Upper lobe of left lung (tissue), 4 donors: ENCODE data around the gene RTL10.

Experiments used
- EP300 ChIP-seq, 4 donors: sonication (generic); formaldehyde crosslinking; IDR thresholded peaks; one replicate each; pipeline ENCODE4 v1.5.1; 2017; ENCODE audit warnings: antibody characterized with exemption in 4 of 4, control low read depth in 2 of 4
- POLR2A ChIP-seq, 4 donors: fragments of 450-650 bp; IDR thresholded peaks; one replicate each; pipeline ENCODE4 v1.5.1; 2016 to 2017; ENCODE audit warnings: antibody characterized with exemption in 4 of 4, mild to moderate bottlenecking in 2 of 4
- POLR2AphosphoS5 ChIP-seq, 2 donors: sonication (generic); formaldehyde crosslinking; IDR thresholded peaks; one replicate each; pipeline ENCODE4 v1.5.1; 2017; ENCODE audit warnings: antibody characterized with exemption in 2 of 2
- TF ChIP-seq, protein P1 (sequence below), 6 experiments: fragments of 450-650 bp in 4 of 6; fragments of 200-600 bp in 2 of 6; sonication (generic) in 2 of 6; IDR thresholded peaks; one replicate each; pipeline ENCODE4 v1.5.1; 2016 to 2019; ENCODE audit warnings: antibody characterized with exemption in 6 of 6

DNA sequence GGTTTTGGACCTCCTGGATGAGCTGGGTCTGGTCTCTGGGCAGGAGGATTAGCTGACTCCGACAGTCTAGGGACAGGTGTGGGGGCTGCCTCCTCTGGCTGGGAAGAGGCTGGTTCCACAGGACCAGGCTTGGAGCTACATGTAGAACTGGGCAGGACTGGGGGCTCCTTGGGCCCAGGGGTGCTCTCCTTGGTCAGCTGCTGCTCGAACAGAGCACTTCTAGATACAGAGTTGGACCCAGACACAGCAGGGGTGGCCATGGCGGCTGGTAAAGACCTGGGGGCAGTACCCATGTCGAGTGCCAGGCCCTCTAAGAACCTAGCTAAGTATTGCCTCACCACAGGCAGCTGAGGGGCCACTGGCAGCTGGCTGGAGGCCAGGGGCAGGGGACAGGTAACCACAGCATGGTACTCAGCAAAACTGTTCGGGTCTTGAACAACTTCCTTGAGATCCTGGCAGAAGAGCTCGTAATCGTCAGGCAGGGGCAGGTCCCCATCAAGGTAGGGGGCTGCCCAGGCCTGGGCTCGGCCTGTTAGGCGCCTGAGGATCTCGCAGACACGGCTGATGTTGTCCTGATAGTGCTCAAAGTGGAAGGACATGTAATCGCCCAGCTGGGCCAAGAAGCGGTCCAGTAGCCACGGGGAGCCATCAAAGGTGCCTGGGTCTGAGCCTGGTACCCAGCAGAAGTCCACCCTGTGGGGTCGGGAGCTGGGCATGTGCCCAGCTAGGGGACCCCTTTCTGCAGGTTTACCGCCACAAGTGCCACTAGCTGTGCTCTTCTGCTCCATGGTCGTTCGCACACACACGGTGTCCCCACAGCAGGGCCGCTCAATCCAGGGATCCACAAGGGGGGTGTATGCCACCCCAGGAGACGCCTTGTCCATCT is 3.1 kb downstream of the RTL10 start:
- TF ChIP-seq, protein P1, sequence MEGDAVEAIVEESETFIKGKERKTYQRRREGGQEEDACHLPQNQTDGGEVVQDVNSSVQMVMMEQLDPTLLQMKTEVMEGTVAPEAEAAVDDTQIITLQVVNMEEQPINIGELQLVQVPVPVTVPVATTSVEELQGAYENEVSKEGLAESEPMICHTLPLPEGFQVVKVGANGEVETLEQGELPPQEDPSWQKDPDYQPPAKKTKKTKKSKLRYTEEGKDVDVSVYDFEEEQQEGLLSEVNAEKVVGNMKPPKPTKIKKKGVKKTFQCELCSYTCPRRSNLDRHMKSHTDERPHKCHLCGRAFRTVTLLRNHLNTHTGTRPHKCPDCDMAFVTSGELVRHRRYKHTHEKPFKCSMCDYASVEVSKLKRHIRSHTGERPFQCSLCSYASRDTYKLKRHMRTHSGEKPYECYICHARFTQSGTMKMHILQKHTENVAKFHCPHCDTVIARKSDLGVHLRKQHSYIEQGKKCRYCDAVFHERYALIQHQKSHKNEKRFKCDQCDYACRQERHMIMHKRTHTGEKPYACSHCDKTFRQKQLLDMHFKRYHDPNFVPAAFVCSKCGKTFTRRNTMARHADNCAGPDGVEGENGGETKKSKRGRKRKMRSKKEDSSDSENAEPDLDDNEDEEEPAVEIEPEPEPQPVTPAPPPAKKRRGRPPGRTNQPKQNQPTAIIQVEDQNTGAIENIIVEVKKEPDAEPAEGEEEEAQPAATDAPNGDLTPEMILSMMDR (IDR thresholded peaks at IDR 0.05) = no peak
- TF ChIP-seq POLR2A (IDR thresholded peaks at IDR 0.05) = no peak
- peak in 1 of 4 donors; percentile 31 for TF ChIP-seq EP300 (IDR thresholded peaks at IDR 0.05)
- no peak for TF ChIP-seq POLR2AphosphoS5 (IDR thresholded peaks at IDR 0.05)
